GM18907 (cell line): ENCODE measurements around the gene SAP30.

Source experiments
- ATAC-seq: cut with Tn5 transposase; IDR thresholded peaks from one replicate; pipeline ENCODE4 v1.9.1; 2021; ENCODE audit warnings: mild to moderate bottlenecking, moderate library complexity; ENCODE audit not compliant: unreplicated experiment

The SAP30 gene

GRCh38 chr4:173370477-173371291 is at the start of gene SAP30:
TSS of gene SAP30 (plus strand) at chr4:173370954. CDS start at chr4:173371183, 229 bp downstream.
- ATAC-seq: peak; percentile 74

GRCh38 chr4:173325007-173325736 is 45.6 kb upstream of the SAP30 start:
- ATAC-seq: no peak

GRCh38 chr4:173328236-173328901 is 42.4 kb upstream of the SAP30 start:
- no peak for ATAC-seq

GRCh38 chr4:173330590-173330989 is 40.2 kb upstream of the SAP30 start:
- ATAC-seq: no peak

- ATAC-seq: no peak
These were observed 38.7 kb upstream of the SAP30 start for GRCh38 chr4:173332021-173332487.

- ATAC-seq: no peak
These were observed 37.6 kb upstream of the SAP30 start for GRCh38 chr4:173332963-173333657.

- ATAC-seq: peak; percentile 1
These were observed 37.1 kb upstream of the SAP30 start for GRCh38 chr4:173333658-173334084.

- ATAC-seq: peak; percentile 95
These were observed 36.5 kb upstream of the SAP30 start, which contains the start of gene HMGB2 for GRCh38 chr4:173334085-173334890. TSS of gene HMGB2 (minus strand) at chr4:173334358. CDS start at chr4:173333649, 709 bp downstream.

GRCh38 chr4:173334891-173335752 is 35.6 kb upstream of the SAP30 start:
- peak; percentile 47 for ATAC-seq

- no peak for ATAC-seq
These were observed 33.3 kb upstream of the SAP30 start for GRCh38 chr4:173337463-173337862.

- no peak for ATAC-seq
These were observed 26.8 kb upstream of the SAP30 start for GRCh38 chr4:173343832-173344397.

GRCh38 chr4:173345648-173346047 is 25.1 kb upstream of the SAP30 start:
- no peak for ATAC-seq

- no peak for ATAC-seq
These were observed 24.7 kb upstream of the SAP30 start for GRCh38 chr4:173346074-173346473.

- ATAC-seq: no peak
These were observed 23.3 kb upstream of the SAP30 start for GRCh38 chr4:173347467-173347866.

GRCh38 chr4:173357939-173358338 is 12.8 kb upstream of the SAP30 start:
- ATAC-seq: no peak

GRCh38 chr4:173360587-173361221 is 10.1 kb upstream of the SAP30 start:
- ATAC-seq: no peak

GRCh38 chr4:173362666-173363065 is 8.1 kb upstream of the SAP30 start:
- no peak for ATAC-seq

- ATAC-seq: no peak
These were observed 5.3 kb upstream of the SAP30 start for GRCh38 chr4:173365359-173365996.
